ENCODE measurements around the gene DEK.
"Not testable (repeated sequence)": the region's sequence is repeated elsewhere in the genome, so short reads cannot be mapped to it uniquely, and the experiment has no call there.

Gene DEK

DNA sequence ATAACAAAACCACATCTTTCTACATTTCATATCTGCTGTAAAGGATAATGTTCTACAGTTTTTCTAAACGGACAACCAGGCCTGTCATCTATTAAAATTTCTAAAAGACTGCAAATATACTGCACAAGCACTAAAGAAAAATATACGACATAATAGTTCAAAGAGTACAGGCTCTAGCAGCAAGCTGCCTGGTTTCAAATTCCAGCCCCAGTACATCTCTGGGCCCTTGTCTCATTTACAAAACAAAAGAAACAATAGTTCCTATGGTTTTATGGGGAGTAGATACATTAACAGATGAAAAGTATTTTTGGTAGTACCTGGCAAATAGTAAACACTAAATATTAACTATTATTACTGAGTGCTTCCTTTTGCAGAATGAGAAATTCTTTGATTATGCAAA lies 24.1 kb downstream of the DEK start:
- DNase-seq (ENCODE audit: low read depth in 2 of 2) = no peak

DNA sequence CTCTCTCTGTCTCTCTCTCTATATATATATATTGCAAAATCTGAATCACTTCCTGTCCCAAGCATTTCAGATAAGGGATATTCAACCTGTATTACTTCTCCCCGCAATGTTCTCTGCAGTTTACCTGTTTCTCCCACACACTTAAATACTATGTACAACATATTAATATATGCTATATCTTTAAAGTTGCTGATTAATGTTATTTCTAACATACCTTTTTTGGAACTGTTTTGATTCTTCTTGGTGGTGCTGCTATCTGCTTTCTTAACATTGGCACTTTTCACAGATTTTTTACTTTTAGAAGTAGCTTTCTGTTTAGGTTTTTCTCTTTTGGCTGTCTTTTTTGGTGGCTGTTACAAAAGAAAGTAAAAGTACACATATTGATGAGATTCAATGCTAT lies 27.2 kb downstream of the DEK start:
- no peak for DNase-seq (ENCODE audit: low read depth in 2 of 2)

DNA sequence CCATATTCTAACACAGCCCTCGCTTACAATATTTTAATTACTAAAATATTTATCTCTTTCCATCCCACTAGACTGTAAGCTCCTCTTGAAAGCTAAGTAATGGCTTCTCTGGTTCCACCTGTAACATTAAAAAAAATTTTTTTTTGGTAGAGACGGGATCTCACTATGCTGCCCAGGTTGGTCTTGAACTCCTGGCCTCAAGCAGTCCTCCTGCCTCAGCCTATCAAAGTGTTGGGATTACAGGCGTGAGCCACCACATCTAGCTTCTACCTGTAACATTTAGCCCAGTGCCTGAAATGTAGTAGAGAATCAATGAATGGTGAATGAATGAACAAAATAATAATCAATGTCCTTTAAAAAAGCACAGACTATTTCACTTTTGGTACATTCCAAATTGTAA lies 28.8 kb downstream of the DEK start:
- DNase-seq (ENCODE audit: low read depth in 2 of 2) = no peak

DNA sequence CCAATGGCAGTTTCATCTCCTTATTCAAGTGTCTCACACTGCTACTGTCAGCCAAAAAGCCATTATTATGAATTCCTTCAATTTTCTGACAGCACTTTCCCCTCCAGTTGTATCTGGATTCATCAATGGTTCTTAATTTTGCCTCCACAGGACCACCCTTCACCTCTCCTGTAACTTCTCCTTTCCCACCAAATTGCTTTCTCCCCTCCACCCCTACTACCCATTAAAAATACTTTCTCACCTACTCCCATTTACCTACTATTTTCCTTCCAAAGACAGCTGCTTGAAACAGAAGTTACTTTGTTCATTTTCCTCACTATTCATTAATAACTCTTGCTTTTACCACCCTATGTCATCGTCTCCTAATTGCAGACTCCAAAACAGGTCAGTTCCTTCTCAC lies 29.8 kb downstream of the DEK start:
- no peak for DNase-seq (ENCODE audit: low read depth in 2 of 2)

DNA sequence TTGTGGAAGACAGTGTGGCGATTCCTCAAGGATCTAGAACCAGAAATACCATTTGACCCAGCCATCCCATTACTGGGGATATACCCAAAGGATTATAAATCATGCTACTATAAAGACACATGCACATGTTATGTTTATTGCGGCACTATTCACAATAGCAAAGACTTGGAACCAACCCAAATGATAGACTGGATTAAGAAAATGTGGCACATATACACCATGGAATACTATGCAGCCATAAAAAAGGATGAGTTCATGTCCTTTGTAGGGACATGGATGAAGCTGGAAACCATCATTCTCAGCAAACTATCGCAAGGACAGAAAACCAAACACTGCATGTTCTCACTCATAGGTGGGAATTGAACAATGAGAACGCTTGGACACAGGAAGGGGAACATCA lies 30.6 kb downstream of the DEK start:
- DNase-seq (ENCODE audit: low read depth in 2 of 2) = not testable (repeated sequence)

DNA sequence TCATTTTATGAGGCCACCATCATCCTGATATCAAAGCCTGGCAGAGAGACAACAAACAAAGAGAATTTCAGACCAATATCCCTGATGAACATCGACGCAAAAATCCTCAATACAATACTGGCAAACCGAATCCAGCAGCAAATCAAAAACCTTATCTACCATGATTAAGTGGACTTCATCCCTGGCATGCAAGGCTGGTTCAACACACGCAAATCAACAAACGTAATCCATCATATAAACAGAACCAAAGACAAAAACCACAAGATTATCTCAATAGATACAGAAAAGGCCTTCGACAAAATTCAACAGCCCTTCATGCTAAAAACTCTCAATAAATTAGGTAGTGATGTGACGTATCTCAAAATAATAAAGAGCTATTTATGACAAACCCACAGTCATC lies 32.5 kb downstream of the DEK start:
- not testable (repeated sequence) for DNase-seq (ENCODE audit: low read depth in 2 of 2)

DNA sequence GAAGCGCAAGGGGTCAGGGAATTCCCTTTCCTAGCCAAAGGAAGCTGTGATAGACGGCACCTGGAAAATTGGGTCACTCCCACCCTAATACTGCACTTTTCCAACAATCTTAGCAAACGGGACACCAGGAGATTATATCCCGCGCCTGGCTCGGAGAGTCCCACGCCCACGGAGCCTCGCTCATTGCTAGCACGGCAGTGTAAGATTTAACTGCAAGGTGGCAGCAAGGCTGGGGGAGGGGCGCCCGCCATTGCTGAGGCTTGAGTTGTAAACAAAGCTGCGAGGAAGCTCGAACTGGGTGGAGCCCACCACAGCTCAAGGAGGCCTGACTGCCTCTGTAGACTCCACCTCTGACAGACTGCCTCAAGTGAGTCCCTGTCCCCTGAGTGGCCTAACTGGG lies 35.7 kb downstream of the DEK start:
- not testable (repeated sequence) for DNase-seq (ENCODE audit: low read depth in 2 of 2)

DNA sequence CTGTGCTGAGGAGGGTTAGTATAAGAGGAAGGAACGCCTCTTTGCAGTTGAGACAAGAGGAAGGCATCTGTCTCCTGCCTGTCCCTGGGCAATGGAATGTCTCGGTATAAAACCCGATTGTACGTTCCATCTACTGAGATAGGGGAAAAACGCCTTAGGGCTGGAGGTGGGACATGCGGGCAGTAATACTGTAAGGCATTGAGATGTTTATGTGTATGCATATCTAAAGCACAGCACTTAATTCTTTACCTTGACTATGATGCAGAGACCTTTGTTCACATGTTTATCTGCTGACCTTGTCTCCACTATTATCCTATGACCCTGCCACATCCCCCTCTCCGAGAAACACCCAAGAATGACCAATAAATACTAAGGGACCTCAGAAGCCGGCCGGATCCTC lies 37.2 kb downstream of the DEK start:
- not testable (repeated sequence) for DNase-seq (ENCODE audit: low read depth in 2 of 2)

DNA sequence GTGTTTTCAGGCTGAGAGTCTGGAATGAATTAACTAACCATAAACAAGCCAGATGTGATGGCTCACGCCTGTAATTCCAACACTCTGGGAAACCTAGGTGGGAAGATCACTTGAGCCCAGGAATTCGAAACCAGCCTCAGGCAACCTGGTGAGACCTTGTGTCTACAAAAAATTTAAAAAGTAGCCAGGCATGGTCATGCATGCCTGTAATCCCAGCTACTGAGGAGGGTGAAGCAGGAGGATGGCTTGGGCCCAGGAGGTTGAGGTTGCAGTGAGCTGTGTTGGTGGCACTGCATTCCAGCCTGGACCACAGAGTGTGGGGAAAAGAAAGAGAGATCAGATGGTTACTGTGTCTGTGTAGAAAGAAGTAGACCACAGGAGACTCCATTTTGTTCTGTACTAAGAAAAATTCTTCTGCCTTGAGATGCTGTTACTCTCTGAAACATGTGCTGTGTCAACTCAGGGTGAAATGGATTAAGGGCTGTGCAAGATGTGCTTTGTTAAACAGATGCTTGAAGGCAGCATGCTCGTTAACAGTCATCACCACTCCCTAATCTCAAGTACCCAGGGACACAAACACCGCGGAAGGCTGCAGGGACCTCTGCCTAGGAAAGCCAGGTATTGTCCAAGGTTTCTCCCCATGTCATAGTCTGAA lies 37.8 kb downstream of the DEK start:
- DNase-seq (ENCODE audit: low read depth in 2 of 2) = not testable (repeated sequence)

DNA sequence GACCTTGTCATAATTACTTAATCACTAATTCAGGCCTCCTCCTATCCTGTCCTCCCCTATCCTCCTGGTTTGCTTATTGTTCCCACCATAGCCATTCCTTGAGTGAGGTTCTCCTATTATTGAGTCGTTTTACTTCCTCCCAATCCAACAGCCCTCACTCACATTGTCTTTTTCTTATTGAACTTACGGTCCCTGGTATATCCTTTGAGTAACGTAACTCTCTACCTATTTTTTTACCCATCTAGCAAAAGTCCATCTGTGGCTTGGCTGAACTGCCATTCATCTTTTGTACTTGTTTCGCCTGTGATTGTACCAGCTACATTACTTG lies 43.1 kb downstream of the DEK start:
- DNase-seq (ENCODE audit: low read depth in 2 of 2) = no peak

DNA sequence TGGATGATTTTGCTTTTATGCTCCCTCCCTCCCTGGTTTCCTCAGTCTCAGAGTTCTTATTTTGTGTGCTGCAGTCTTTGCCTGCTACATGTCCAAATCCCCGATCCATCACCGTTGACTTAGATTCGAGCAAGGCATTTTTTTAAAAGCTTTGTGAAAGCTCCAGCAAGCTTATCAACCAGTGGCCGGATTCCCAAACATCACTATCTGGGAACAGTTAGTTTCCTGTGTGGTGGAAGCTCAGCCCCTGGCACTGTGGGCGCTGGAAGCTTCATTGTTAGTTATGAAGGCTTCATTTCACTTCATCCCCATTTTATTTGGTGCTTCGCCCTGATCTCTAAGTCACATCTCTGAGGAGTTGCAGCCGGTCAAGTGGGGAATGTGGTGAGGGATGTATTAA lies 44.7 kb downstream of the DEK start:
- DNase-seq (ENCODE audit: low read depth in 2 of 2) = no peak

DNA sequence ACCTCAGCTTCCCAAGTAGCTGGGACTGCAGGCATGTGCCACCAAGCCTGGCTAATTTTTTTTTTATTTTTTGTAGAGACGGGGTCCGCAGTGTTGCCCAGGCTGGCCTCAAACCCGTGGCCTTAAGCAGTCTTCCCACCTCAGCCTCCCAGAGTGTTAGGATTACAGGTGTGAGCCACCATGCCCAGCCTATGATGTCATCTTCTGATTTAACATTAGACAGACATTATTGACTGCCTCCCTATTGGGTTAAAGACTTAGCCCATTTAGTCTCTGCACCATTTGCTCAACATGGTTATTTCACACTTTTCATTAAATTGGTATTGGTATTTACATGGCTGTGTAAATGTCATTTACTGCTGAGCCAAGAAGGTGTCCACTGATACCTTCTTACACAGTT lies 46.1 kb downstream of the DEK start:
- DNase-seq (ENCODE audit: low read depth in 2 of 2) = no peak

DNA sequence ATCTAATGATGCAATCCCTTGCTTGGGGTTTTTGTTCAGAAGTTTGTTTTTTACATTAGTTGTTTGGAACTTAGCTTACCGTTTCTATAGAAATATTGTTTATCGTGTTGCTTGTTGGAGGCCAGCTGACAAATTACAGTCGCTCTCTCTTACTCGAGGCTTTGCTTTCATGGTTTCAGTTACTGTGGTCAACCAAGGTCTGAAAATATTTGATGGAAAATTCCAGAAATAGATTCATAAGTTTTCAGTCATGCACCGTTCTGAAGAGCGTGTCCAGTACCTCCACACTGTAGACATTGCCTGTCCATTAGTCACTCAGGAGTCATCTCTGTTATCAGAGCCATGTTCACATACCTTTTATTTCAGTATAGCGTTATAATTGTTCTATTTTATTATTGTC lies 47.9 kb downstream of the DEK start:
- DNase-seq (ENCODE audit: low read depth in 2 of 2) = no peak

DNA sequence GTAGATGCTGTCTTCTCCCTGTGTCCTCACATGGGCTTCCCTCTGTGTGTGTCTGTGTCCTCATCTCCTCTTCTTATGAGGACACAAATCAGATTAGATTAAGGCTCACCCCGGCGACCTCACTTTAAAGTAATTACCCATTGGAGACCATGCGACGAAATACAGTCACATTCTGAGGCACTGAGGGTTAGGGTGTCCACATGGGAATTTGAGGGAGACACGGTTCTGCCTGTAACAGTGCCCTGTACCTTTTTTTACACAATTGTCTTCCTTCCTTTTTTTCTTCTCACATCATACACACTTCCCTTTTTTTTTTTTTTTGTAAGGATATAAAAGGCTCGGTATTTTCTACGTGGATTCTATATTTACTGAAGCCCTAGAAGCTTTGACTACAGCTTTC lies 48.9 kb downstream of the DEK start:
- DNase-seq (ENCODE audit: low read depth in 2 of 2) = no peak

DNA sequence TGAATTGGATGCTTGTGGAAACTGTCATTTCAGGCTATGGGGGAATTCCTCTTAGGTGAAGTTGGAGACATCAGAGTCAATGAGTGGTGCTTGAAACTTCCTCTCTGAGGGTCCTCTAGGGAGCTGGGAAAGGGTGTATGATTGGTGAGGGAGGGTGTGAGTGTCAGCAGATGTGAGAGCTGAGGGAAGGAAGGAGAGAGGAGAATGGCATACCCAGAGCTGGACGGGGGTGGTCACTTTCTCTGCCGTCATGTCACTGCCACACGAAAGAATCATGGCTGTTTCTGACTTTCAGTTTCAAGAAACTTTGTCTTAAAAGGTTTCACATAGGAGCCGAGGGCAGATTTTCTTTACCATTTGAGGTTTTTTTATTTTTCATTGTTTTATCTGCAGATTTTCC lies 50.3 kb downstream of the DEK start:
- DNase-seq (ENCODE audit: low read depth in 2 of 2) = no peak

DNA sequence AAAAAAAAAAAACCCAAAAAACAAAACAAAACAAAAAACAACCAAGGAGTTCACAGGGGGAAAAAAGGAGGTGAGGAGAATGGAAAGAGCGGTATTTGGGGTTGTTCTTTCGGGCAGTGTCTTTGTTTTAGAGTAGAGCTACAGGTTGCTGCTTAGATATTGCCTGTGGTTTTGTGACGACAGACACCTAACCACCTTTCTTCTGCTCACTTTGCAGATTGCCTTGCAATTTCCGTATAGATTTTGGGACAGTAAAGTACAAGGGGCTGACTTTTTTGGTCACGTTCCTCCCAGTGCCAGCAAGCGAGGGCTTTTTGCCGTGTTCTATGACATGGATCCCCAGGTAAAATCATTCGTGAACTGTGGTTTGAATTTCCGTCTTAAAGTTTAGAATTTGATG lies 50.9 kb downstream of the DEK start:
- no peak for DNase-seq (ENCODE audit: low read depth in 2 of 2)

DNA sequence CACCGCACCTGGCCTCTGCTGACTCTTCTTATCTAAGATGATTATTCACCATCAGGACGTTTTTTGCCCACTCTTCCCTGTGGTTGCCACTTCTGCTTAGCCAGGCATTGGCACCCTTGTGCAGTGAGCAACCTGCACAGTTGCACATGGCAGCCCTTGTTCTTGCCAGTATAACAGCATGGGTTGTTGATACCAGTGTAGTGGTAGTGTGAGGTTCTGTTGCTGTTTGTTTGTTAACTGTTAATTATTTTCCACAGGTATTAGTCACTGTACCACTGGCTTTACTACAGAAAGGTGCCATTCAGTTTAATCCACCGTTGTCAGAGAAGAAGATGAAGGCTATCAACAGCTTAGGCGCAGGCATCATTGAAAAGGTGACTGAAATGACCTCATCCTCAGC lies 52.1 kb downstream of the DEK start:
- DNase-seq (ENCODE audit: low read depth in 2 of 2) = no peak

DNA sequence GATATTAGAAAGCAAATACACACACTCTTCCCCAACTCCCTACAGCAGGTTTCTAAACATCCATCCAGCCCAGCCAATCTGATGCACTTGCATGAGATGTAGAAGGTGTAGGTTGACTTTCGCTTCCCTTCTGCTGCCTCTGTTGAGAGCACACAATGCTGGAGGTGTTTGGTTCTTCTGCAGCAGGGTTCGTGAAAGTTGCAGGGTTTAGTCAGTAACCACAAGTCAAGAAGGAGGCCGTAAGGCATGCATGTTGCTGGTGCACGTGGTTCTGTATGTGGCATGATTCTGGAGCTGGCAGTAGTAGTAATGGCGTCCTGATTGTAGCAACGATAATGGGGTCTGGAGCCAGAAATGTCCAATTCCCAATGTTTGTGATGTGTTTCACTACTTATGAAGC lies 53.0 kb downstream of the DEK start:
- peak in 1 of 2 donors; percentile 0 for DNase-seq (ENCODE audit: low read depth in 2 of 2)

DNA sequence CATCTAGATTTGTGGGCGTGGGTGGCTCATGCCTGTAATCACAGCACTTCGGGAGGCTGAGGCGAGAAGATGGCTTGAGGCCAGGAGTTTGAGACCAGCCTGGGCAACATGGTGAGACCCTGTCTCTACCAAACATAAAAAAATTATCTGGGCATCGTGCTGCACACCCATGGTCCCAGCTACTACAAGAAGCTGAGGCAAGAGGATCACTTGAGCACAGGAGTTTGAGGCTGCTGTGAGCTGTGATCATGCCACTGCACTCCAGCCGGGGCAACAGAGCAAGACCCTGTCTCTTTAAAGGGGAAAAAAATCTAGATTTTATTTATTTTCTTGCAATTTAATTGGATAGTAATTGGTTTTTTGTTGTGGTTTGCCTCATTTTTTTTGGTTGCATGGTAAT lies 53.6 kb downstream of the DEK start:
- no peak for DNase-seq (ENCODE audit: low read depth in 2 of 2)

DNA sequence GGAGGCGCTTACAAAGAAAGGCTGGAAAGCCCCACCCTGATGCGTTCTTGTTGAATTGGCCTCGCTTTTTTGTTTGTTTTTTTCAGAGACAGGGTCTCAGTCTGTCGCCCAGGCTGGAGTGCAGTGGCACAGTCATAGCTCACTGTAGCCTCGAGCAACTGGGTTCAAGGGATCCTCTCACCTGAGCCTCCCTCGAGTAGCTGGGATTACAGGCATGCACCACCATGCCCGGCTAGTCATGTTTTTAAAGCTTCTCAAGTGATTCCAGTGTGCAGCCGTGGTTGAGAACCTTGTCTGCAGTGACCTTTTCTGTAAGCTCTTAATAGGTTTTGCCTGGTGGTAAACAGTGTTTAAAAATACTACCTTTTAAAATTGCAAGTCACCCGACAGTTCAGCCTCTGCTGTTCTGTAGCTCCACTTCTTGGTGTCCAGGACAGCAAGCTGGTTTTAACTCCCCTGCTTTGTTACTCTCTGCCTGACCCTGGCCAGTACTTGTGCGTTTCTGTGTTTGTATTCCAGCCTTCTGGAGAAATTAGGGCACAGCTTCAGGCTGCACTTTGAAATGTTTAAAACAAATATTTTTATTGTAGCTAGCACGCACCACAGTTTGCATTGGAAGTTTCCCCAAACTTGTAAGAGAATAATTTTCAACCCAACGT lies 54.7 kb downstream of the DEK start:
- no peak for DNase-seq (ENCODE audit: low read depth in 2 of 2)

DNA sequence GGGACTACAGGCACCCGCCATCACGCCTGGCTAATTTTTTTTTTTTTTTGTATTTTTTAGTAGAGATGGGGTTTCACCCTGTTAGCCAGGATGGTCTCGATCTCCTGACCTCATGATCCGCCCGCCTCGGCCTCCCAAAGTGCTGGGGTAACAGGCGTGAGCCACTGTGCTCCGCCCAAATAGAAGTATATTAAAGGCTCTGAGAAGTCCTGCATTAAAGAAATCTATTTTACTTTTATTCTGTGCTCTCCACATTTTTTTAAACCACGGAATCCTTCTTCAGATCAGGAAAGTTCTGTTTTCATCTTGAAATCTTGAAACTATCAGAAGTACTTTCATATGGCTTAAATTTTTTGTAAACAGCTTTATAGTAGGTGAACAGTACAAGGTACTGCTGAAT lies 55.6 kb downstream of the DEK start:
- not testable (repeated sequence) for DNase-seq (ENCODE audit: low read depth in 2 of 2)

DNA sequence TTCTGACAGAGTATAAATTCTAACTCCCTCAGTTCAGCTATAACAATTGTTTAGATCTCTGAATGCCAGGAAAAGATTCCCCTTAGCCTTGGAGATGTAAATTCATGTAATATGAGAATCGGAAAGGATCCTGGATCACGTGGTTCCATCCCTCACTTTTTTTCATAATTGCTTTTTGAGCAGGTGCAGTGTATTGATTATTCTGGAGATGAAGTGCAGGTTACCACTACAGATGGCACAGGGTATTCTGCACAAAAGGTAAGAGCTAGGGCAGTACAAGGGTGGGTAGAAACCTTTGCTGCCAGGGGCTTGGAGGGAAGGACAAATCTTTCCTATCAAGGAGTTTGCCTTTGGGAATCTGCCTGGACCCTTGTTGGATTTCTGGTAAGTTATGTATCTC lies 56.4 kb downstream of the DEK start:
- no peak for DNase-seq (ENCODE audit: low read depth in 2 of 2)

DNA sequence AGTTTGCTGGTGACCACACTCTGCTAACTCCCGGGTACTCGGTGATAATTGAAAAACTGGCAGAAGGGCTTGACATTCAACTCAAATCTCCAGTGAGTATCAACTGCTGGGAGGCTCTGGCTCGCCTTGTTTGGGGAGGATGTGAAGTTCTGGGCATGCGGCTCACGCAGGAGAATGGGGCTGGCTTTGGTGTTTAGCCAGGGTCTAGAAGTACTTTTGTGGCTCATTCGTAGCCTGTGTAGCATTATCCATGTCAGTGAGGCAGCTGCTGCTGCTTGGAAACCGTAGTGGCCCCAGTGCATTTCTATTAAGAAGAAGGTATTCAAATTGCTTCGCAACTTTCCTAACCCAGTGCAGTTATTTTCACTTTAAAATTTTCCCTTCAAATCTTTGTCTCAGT lies 56.9 kb downstream of the DEK start:
- DNase-seq (ENCODE audit: low read depth in 2 of 2) = no peak

DNA sequence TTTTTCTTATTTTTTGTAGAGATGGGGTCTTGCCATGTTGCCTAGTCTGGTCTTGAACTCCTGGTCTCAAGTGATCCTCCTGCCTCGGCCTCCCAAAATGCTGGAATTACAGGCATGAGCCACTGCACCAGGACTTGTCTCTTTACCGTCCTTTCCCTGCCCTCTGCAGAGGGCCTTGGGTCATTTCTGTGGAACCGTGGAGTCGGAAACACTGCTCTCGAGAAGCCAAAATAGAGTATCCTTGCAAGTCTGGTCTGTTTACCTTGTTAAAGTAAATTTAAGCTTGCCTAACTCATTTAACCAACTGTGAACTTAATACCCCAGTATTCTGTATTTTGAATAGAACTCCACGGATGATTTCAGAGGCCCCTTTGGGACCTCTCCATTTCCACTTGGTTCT lies 57.7 kb downstream of the DEK start:
- no peak for DNase-seq (ENCODE audit: low read depth in 2 of 2)

Data from activated CD4-positive, alpha-beta T cell treated with anti-CD3 and anti-CD28 coated beads for 24 hours (primary cell).